Breast epithelium (tissue), 4 donors: ENCODE measurements around the gene THADA. TPM values are rescaled to one million over a fixed set of nuclear protein-coding genes. Genes with fewer than 3 reads are reported as not detected.
A peak's percentile ranks its signal among the peaks of the same experiment; 100 is the strongest.

Experiments used
- DNase-seq, 2 donors: peaks; one replicate each; pipeline ENCODE4 v3.0.0-alpha.2; 2019; ENCODE audit warnings: low spot score in 2 of 2
- H3K27ac ChIP-seq, 2 donors: fragments of 200-600 bp; sonication (generic) in 1 of 2; one replicate each; pipeline ENCODE4 v1.5.1; 2016 to 2019; ENCODE audit warnings: mild to moderate bottlenecking in 1 of 2
- H3K27me3 ChIP-seq, 2 donors: fragments of 200-600 bp; sonication (generic) in 1 of 2; one replicate each; pipeline versions ENCODE4 v1.5.1 to v1.6.0; 2017 to 2019; ENCODE audit warnings: control low read depth in 1 of 2, mild to moderate bottlenecking in 1 of 2
- H3K36me3 ChIP-seq: fragments of 200-600 bp; one replicate; pipeline ENCODE4 v1.5.1; 2019
- H3K4me1 ChIP-seq, 2 donors: fragments of 200-600 bp; sonication (generic); one replicate each; pipeline ENCODE4 v1.5.1; 2016 to 2019; ENCODE audit warnings: control low read depth in 1 of 2
- H3K4me3 ChIP-seq, 3 donors: fragments of 200-600 bp; sonication (generic); 1 replicate in 2 of 3; 2 replicates in 1 of 3; pipeline ENCODE4 v1.5.1; 2016 to 2019; ENCODE audit warnings: mild to moderate bottlenecking in 3 of 3, moderate library complexity in 2 of 3
- H3K9me3 ChIP-seq, 2 donors: fragments of 200-600 bp; sonication (generic) in 1 of 2; one replicate each; pipeline ENCODE4 v1.5.1; 2016 to 2019; ENCODE audit warnings: control low read depth in 1 of 2
- CTCF ChIP-seq, 3 donors: fragments of 450-650 bp; IDR thresholded peaks; one replicate each; pipeline ENCODE4 v1.5.1; 2016 to 2017; ENCODE audit warnings: antibody characterized with exemption in 3 of 3, mild to moderate bottlenecking in 3 of 3, moderate library complexity in 3 of 3
- POLR2A ChIP-seq: fragments of 450-650 bp; IDR thresholded peaks from one replicate; pipeline ENCODE4 v1.6.1; 2016; ENCODE audit warnings: antibody characterized with exemption, mild to moderate bottlenecking, moderate library complexity
- POLR2AphosphoS5 ChIP-seq, 3 donors: sonication (generic); formaldehyde crosslinking; IDR thresholded peaks; one replicate each; pipeline ENCODE4 v1.6.1; 2017; ENCODE audit warnings: antibody characterized with exemption in 3 of 3
- intact Hi-C: fragments of 100-400 bp; cut with DNase I; formaldehyde crosslinking; loops from one replicate; pipeline ENCODE4 v1.15.1; 2023; ENCODE audit warnings: low total_unique reads
- total RNA-seq, 3 donors: library from RNA; depleted of rRNA; stranded (reverse); fragments of >200 nt; gene quantifications; one replicate each; pipeline ENCODE4 v1.1.0, GENCODE V29; 2016

The THADA gene
- total RNA-seq, 3 donors from 2014 or later = 41.1 to 60.6 (median 49.5) TPM

- no peaks in the 10 kb centered on the region for H3K4me1 ChIP-seq
Measured at GRCh38 chr2:43402452-43402937, 193.3 kb downstream of the THADA start.

GRCh38 chr2:43402002-43402401 lies 193.8 kb downstream of the THADA start:
- intact Hi-C loops = no loop called here
- H3K27ac ChIP-seq = no peak overlapping the region
- DNase-seq = no peak
- no peaks in the 10 kb centered on the region for H3K9me3 ChIP-seq
- no peak overlapping the region for H3K4me3 ChIP-seq
- no peaks in the 10 kb centered on the region for H3K4me1 ChIP-seq
- H3K27me3 ChIP-seq = no peaks in the 10 kb centered on the region
- no peaks in the 10 kb centered on the region for H3K36me3 ChIP-seq
- TF ChIP-seq CTCF (IDR thresholded peaks at IDR 0.05) = no peak

More at GRCh38 chr2:43402452-43402937, 193.3 kb downstream of the THADA start:
- no peak for DNase-seq
- Histone ChIP-seq H3K27ac (peak overlapping the region; percentile 26 to 50), H3K27me3 (no peaks in the 10 kb centered on the region), H3K4me3 (no peak overlapping the region), H3K9me3 (no peaks in the 10 kb centered on the region), H3K36me3 (no peaks in the 10 kb centered on the region)
- intact Hi-C loops = no loop called here
- TF ChIP-seq POLR2AphosphoS5 (IDR thresholded peaks at IDR 0.05) (no peak), POLR2A (no peak), CTCF (IDR thresholded peaks at IDR 0.05) (no peak)

GRCh38 chr2:43400508-43400907 lies 195.3 kb downstream of the THADA start:
- no peak for DNase-seq
- Histone ChIP-seq H3K27me3 (no peaks in the 10 kb centered on the region), H3K4me1 (no peaks in the 10 kb centered on the region), H3K4me3 (no peak overlapping the region), H3K9me3 (no peaks in the 10 kb centered on the region), H3K36me3 (no peaks in the 10 kb centered on the region), H3K27ac (peak overlapping the region in 1 of 2 donors; percentile 27)
- TF ChIP-seq POLR2AphosphoS5 (IDR thresholded peaks at IDR 0.05) = no peak
- TF ChIP-seq CTCF (IDR thresholded peaks at IDR 0.05) = peak in 1 of 3 donors; percentile 9
- intact Hi-C loops = no loop called here

GRCh38 chr2:43399515-43400264 lies 196.1 kb downstream of the THADA start:
- no peak overlapping the region for H3K4me3 ChIP-seq
- TF ChIP-seq POLR2A (no peak), POLR2AphosphoS5 (IDR thresholded peaks at IDR 0.05) (no peak), CTCF (IDR thresholded peaks at IDR 0.05) (no peak)
- peak overlapping the region; percentile 30 to 81 for H3K27ac ChIP-seq
- H3K9me3 ChIP-seq = no peaks in the 10 kb centered on the region
- DNase-seq = no peak
- intact Hi-C loops = loop anchor here (5.0 kb wide), 1 partner anchor 92 kb away; no protein-coding TSS in a partner anchor
- H3K4me1 ChIP-seq = no peaks in the 10 kb centered on the region
- H3K36me3 ChIP-seq = no peaks in the 10 kb centered on the region
- H3K27me3 ChIP-seq = no peaks in the 10 kb centered on the region

GRCh38 chr2:43399098-43399497 lies 196.7 kb downstream of the THADA start:
- no peaks in the 10 kb centered on the region for H3K4me1 ChIP-seq
- TF ChIP-seq POLR2A (no peak), CTCF (IDR thresholded peaks at IDR 0.05) (no peak), POLR2AphosphoS5 (IDR thresholded peaks at IDR 0.05) (no peak)

More at GRCh38 chr2:43399098-43399497, 196.7 kb downstream of the THADA start:
- no peak overlapping the region for H3K4me3 ChIP-seq
- no peaks in the 10 kb centered on the region for H3K9me3 ChIP-seq
- no peak for DNase-seq
- no peaks in the 10 kb centered on the region for H3K27me3 ChIP-seq
- no peaks in the 10 kb centered on the region for H3K36me3 ChIP-seq
- intact Hi-C loops = loop anchor here (5.0 kb wide), 1 partner anchor 92 kb away; no protein-coding TSS in a partner anchor
- peak overlapping the region; percentile 30 to 81 for H3K27ac ChIP-seq
